Neural cell (in vitro differentiated cells): Measurements from ENCODE around the gene PCYT2. TPM values are rescaled to one million over a fixed set of nuclear protein-coding genes. Genes with fewer than 3 reads are reported as not detected.

Source experiments
- H2AFZ ChIP-seq: fragments of 200-600, 300-800 bp; sonication (generic), shearing (Covaris generic); 2 replicates; pipeline ENCODE4 v1.6.0; 2014; ENCODE audit warnings: low read depth, mild to moderate bottlenecking, antibody characterized with exemption, low read length, moderate library complexity
- H3F3A ChIP-seq: fragments of 200-600 bp; shearing (Covaris generic); 2 replicates; pipeline ENCODE4 v1.6.1; 2016; ENCODE audit warnings: mild to moderate bottlenecking, moderate library complexity, mixed read lengths, antibody characterized with exemption, low read length; ENCODE audit not compliant: insufficient read depth, poor library complexity, severe bottlenecking
- H3K27ac ChIP-seq: fragments of 200-600, 300-800 bp; sonication (generic), shearing (Covaris generic); 2 replicates; pipeline ENCODE4 v1.5.1; 2014; ENCODE audit warnings: mild to moderate bottlenecking, low read length, moderate library complexity
- H3K27me3 ChIP-seq: fragments of 300-800, 200-600 bp; sonication (generic), shearing (Covaris generic); 2 replicates; pipeline ENCODE4 v1.6.0; 2014; ENCODE audit warnings: mild to moderate bottlenecking, low read depth, low read length, moderate library complexity; ENCODE audit not compliant: insufficient read depth
- H3K36me3 ChIP-seq: fragments of 300-800, 200-600 bp; sonication (generic), shearing (Covaris generic); 2 replicates; pipeline ENCODE4 v1.5.1; 2014; ENCODE audit warnings: mild to moderate bottlenecking, antibody characterized with exemption, low read length, moderate library complexity; ENCODE audit not compliant: insufficient read depth
- H3K4me2 ChIP-seq: fragments of 300-800, 200-600 bp; sonication (generic), shearing (Covaris generic); 2 replicates; pipeline ENCODE4 v1.6.0; 2014; ENCODE audit warnings: mild to moderate bottlenecking, low read length
- H3K4me3 ChIP-seq: fragments of 300-800, 200-600 bp; sonication (generic), shearing (Covaris generic); 2 replicates; pipeline ENCODE4 v1.5.1; 2014; ENCODE audit warnings: mild to moderate bottlenecking, low read length, moderate library complexity
- H3K79me2 ChIP-seq: fragments of 200-600 bp; shearing (Covaris generic); replicated peaks from 2 replicates; pipeline ENCODE4 v1.6.0; 2014; ENCODE audit warnings: mild to moderate bottlenecking, low read length, moderate library complexity; ENCODE audit not compliant: insufficient read depth
- H3K9ac ChIP-seq: fragments of 300-800, 200-600 bp; sonication (generic), shearing (Covaris generic); 2 replicates; pipeline ENCODE4 v1.6.1; 2016; ENCODE audit warnings: mild to moderate bottlenecking, low read length, mixed read lengths
- H3K9me2 ChIP-seq: fragments of 200-600 bp; shearing (Covaris generic); 2 replicates; pipeline ENCODE4 v1.6.1; 2016; ENCODE audit warnings: mild to moderate bottlenecking, low read length, mixed read lengths; ENCODE audit not compliant: insufficient read depth
- H3K9me3 ChIP-seq: fragments of 200-600, 300-800 bp; sonication (generic), shearing (Covaris generic); 2 replicates; pipeline ENCODE4 v1.6.1; 2016; ENCODE audit warnings: mild to moderate bottlenecking, mixed run types, low read length, moderate library complexity, mixed read lengths
- H4K20me1 ChIP-seq: fragments of 200-600 bp; shearing (Covaris generic); 2 replicates; pipeline ENCODE4 v1.6.1; 2016; ENCODE audit warnings: mild to moderate bottlenecking, mixed run types; ENCODE audit not compliant: insufficient read depth
- CTCF ChIP-seq: fragments of 450-650 bp; IDR thresholded peaks from 2 replicates; pipeline ENCODE4 v1.5.1; 2014; ENCODE audit warnings: antibody characterized with exemption, mild to moderate bottlenecking, moderate library complexity; ENCODE audit not compliant: poor library complexity, severe bottlenecking
- EP300 ChIP-seq: fragments of 450-650 bp; conservative IDR thresholded peaks from 2 replicates; pipeline ENCODE4 v1.6.1; 2014; ENCODE audit warnings: antibody characterized with exemption, mild to moderate bottlenecking, moderate library complexity; ENCODE audit not compliant: poor library complexity, severe bottlenecking
- EZH2 ChIP-seq: fragments of 200-600, 300-800 bp; shearing (Covaris generic), sonication (generic); IDR thresholded peaks from 2 replicates; pipeline ENCODE4 v1.6.1; 2014; ENCODE audit warnings: antibody characterized with exemption, low read length, borderline replicate concordance, mild to moderate bottlenecking; ENCODE audit not compliant: insufficient read depth, poor library complexity, severe bottlenecking
- MXI1 ChIP-seq: fragments of 450-650 bp; conservative IDR thresholded peaks from 2 replicates; pipeline ENCODE4 v1.6.1; 2014; ENCODE audit warnings: antibody characterized with exemption, mild to moderate bottlenecking; ENCODE audit not compliant: poor library complexity, severe bottlenecking
- POLR2AphosphoS5 ChIP-seq: IDR thresholded peaks from 2 replicates; pipeline ENCODE4 v1.6.1; 2012
- RAD21 ChIP-seq: fragments of 450-650 bp; conservative IDR thresholded peaks from 2 replicates; pipeline ENCODE4 v1.6.1; 2014; ENCODE audit warnings: antibody characterized with exemption, mild to moderate bottlenecking, moderate library complexity
- SMC3 ChIP-seq: fragments of 450-650 bp; conservative IDR thresholded peaks from 2 replicates; pipeline ENCODE4 v1.6.1; 2014; ENCODE audit warnings: antibody characterized with exemption, mild to moderate bottlenecking, moderate library complexity; ENCODE audit not compliant: poor library complexity
- TAF1 ChIP-seq: IDR thresholded peaks from 2 replicates; pipeline ENCODE4 v1.6.1; 2012; ENCODE audit warnings: low read depth
- polyA plus RNA-seq: library from polyadenylated mRNA; depleted of rRNA; stranded (reverse); fragments of >200 nt; gene quantifications from 2 replicates; pipeline ENCODE4 v1.2.3, GENCODE V29; 2014
- TF ChIP-seq, protein P1 (sequence below): IDR thresholded peaks from 2 replicates; pipeline ENCODE4 v1.6.1; 2012; ENCODE audit warnings: borderline replicate concordance

The PCYT2 gene
- polyA plus RNA-seq, 1 donor from 2014 or later = 35.3 TPM

- H3K9me2 ChIP-seq = no peaks in the 10 kb centered on the region
- H3K4me3 ChIP-seq = no peak overlapping the region
- H3K27ac ChIP-seq = no peak overlapping the region
- TF ChIP-seq TAF1 (no peak), RAD21 (no peak), POLR2AphosphoS5 (no peak)
- no peak overlapping the region for H2AFZ ChIP-seq
- no peak overlapping the region for H3K9ac ChIP-seq
- H3K27me3 ChIP-seq = peaks cover 19% of the 10 kb centered on the region
- no peaks in the 10 kb centered on the region for H4K20me1 ChIP-seq
- no peak overlapping the region for H3K4me2 ChIP-seq
- H3F3A ChIP-seq = no peaks in the 10 kb centered on the region
- no peaks in the 10 kb centered on the region for H3K36me3 ChIP-seq
- no peaks in the 10 kb centered on the region for H3K79me2 ChIP-seq
- H3K9me3 ChIP-seq = no peaks in the 10 kb centered on the region
Measured at GRCh38 chr17:81905993-81906392, 5.2 kb downstream of the PCYT2 start.

DNA sequence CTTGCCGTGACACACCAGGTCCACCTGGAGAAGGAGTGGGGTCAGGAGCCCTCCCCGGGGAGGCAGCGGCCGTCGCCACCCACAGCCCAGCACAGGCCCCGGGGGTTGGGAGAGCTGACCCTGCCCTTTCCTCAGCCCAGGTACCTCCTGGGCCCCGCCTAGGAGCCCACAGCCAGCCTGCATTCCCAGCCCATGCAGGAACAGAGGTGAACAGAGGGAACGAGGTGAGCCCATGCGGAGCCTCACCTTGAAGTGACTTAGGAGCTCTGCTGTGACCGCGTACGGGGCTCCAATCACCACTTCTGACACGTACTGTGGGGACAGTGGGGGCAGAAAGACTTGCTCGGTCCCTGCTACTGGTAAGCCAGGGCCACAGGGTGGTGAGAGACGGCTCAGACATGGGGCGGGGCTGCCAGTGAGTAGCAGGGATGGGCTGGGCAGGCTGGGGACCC is 5.7 kb downstream of the PCYT2 start:
- Histone ChIP-seq H3K27me3 (peaks cover 19% of the 10 kb centered on the region), H3K9ac (no peak overlapping the region), H3F3A (no peaks in the 10 kb centered on the region), H3K9me2 (no peaks in the 10 kb centered on the region), H3K4me2 (no peak overlapping the region), H2AFZ (no peak overlapping the region), H3K4me3 (no peak overlapping the region), H4K20me1 (no peaks in the 10 kb centered on the region), H3K79me2 (no peaks in the 10 kb centered on the region), H3K9me3 (no peaks in the 10 kb centered on the region), H3K27ac (no peak overlapping the region), H3K36me3 (no peaks in the 10 kb centered on the region)
- TF ChIP-seq POLR2AphosphoS5 (no peak), MXI1 (no peak), TAF1 (no peak), SMC3 (no peak), EZH2 (no peak), EP300 (no peak), CTCF (no peak), RAD21 (no peak)
- TF ChIP-seq, protein P1, sequence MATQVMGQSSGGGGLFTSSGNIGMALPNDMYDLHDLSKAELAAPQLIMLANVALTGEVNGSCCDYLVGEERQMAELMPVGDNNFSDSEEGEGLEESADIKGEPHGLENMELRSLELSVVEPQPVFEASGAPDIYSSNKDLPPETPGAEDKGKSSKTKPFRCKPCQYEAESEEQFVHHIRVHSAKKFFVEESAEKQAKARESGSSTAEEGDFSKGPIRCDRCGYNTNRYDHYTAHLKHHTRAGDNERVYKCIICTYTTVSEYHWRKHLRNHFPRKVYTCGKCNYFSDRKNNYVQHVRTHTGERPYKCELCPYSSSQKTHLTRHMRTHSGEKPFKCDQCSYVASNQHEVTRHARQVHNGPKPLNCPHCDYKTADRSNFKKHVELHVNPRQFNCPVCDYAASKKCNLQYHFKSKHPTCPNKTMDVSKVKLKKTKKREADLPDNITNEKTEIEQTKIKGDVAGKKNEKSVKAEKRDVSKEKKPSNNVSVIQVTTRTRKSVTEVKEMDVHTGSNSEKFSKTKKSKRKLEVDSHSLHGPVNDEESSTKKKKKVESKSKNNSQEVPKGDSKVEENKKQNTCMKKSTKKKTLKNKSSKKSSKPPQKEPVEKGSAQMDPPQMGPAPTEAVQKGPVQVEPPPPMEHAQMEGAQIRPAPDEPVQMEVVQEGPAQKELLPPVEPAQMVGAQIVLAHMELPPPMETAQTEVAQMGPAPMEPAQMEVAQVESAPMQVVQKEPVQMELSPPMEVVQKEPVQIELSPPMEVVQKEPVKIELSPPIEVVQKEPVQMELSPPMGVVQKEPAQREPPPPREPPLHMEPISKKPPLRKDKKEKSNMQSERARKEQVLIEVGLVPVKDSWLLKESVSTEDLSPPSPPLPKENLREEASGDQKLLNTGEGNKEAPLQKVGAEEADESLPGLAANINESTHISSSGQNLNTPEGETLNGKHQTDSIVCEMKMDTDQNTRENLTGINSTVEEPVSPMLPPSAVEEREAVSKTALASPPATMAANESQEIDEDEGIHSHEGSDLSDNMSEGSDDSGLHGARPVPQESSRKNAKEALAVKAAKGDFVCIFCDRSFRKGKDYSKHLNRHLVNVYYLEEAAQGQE = no peak
